ENCODE measurements around the gene SMDT1. TPM values are rescaled to one million over a fixed set of nuclear protein-coding genes. Genes with fewer than 3 reads are reported as not detected.
A peak's percentile ranks its signal among the peaks of the same experiment; 100 is the strongest.
"Not testable (repeated sequence)": the region's sequence is repeated elsewhere in the genome, so short reads cannot be mapped to it uniquely, and the experiment has no call there.

Gene SMDT1
- total and polyA plus RNA-seq, 2 donors from 2014 or later, result 113 to 264 TPM

DNA sequence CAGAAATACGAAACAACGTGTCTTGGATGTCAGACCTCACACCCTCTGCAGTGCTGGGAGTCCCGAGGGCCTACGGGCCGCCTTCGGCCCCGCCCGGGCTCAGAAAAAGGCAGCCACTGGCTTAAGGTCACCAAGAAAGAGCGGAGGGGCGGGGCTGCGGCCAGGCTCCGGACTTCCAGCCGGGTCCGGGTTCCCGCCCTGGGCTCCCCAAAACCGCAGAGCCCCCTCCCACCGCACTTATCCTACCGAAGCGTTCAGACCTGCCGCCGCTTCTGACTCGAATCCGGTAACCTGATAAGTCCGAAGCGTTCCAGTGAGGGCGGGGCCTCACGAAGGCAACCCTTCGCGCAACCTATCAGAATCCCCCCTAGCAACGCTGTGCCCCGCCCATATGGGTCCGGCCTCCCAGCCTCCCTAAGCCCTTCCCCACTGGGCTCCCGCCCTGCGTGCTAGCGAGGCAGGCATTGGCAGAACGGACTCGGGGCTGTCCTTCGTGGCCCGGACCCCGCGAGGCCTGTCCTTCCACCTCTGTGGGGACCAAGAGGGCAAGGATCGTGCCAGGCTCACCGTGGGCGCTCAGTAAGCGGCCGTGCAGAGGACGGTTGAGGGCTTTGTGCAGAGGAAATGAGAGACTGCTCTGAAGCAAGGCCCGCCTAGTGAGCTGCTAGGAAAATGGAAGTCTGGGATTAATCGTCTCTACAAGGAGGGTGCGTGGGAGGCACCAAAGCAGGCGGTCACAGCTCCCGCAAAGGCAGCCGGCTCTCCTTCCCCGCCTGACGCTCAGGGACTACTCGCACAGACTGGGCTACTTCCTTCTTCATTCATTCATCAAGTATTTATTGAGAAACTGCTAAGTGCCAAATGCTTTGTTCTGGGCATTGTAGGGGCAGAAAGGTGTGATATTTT is 8.7 kb upstream of the SMDT1 start, which contains the start of gene NAGA:
TSS of gene NAGA (minus strand) at position 296 of the 906 bp plus-strand sequence. CDS start 515 bp downstream, outside the sequence.
- H3K36me3 ChIP-seq (ENCODE audit: control insufficient read depth in 2 of 3, insufficient read depth in 3 of 3, low read length in 3 of 3), result no peaks in the 10 kb centered on the region
- FAIRE-seq, result peak; percentile 95
- intact Hi-C loops (cut with DNase I), result no loop called here

DNA sequence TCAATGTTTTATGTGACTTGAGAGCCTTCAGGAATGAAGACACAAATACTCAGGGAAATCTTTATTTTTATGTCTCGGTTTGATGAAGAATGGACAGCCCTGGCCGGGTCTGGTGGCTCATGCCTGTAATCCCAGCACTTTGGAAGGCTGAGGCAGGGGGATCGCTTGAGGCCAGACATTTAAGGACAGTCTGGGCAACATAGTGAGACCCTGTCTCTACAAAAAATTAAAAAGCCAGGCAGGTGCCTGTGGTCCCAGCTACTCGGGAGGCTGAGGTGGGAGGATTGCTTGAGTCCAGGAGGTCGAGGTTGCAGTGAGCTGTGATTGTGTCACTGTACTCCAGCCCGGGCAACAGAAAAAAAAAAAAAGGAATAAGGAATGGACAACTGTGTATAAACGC is 8.0 kb upstream of the SMDT1 start:
- not testable (repeated sequence) for DNase-seq
- H3K27ac ChIP-seq (ENCODE audit: low read depth in 2 of 2, low read length in 2 of 2), result peak overlapping the region in 1 of 2 donors; percentile 93
- H3K9ac ChIP-seq (ENCODE audit: low read length in 3 of 3), result peak overlapping the region in 2 of 3 donors; percentile 58 to 82

More for the DNA sequence above, 8.7 kb upstream of the SMDT1 start, which contains the start of gene NAGA:
- peak within 1 kb of the TSS; percentile 90 to 93 for H3K27ac ChIP-seq (ENCODE audit: low read depth in 2 of 2, low read length in 2 of 2)
- no peaks in the 10 kb centered on the region for H3K27me3 ChIP-seq (ENCODE audit: control insufficient read depth, insufficient read depth, low read length)
- peak within 1 kb of the TSS; percentile 51 to 74 (median 73) for H3K4me3 ChIP-seq (ENCODE audit: low read length in 3 of 3)
- no peak for TF ChIP-seq CTCF (IDR thresholded peaks at IDR 0.05; ENCODE audit: borderline replicate concordance, extremely low read depth, insufficient read depth)
- DNase-seq, result peak; percentile 97 to 99 (median 98)
- H3K9me3 ChIP-seq (ENCODE audit: control insufficient read depth in 2 of 3, insufficient read depth in 1 of 3, low read length in 3 of 3), result no peaks in the 10 kb centered on the region
- H3K9ac ChIP-seq (ENCODE audit: low read length in 3 of 3), result peak within 1 kb of the TSS; percentile 58 to 91 (median 82)
- H3K4me1 ChIP-seq (ENCODE audit: control insufficient read depth in 2 of 3, insufficient read depth in 2 of 3, low read depth in 1 of 3, low read length in 3 of 3), result peaks cover 3 to 13% (median 9%) of the 10 kb centered on the region in 3 donors

DNA sequence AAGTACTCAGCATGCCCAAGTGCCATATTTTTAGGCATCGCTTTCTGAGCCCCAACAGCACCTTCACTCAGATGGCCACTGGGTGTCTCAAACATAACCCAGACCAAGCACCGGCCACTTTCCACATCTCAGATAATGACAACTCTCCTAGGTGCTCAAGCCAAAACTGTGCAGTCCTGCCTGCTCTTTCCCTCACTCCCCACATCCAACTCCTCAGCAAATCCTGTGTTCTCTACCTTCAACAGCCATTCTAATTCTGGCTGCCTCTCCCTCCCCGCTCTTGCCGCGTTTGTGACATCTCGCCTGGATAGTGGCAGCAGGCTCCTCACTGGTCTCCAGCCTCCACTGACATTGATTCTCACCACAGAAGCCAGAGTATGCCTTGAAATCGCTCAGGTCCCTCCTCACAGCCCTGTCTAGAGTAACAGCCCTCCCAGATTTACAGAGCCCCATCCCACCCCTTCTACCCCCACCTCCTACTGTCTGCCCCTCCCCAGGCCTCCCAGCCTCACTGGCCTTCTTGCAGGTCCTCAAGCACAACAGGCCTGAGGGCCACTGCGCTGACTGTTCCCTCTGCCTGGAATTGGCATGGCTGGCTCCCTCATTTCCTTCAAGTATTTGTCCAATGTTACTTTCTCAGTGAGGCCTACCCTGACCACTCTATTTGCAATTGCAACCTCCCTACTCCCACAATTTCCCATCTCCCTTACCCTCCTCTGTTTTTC is 6.7 kb upstream of the SMDT1 start:
- intact Hi-C loops (cut with DNase I), result no loop called here
- H3K9ac ChIP-seq (ENCODE audit: low read length in 3 of 3), result no peak overlapping the region
- no peaks in the 10 kb centered on the region for H3K27me3 ChIP-seq (ENCODE audit: control insufficient read depth, insufficient read depth, low read length)
- H3K27ac ChIP-seq (ENCODE audit: low read depth in 2 of 2, low read length in 2 of 2), result no peak overlapping the region
- no peak for FAIRE-seq
- no peak for TF ChIP-seq CTCF (IDR thresholded peaks at IDR 0.05; ENCODE audit: borderline replicate concordance, extremely low read depth, insufficient read depth)
- no peaks in the 10 kb centered on the region for H3K9me3 ChIP-seq (ENCODE audit: control insufficient read depth in 2 of 3, insufficient read depth in 1 of 3, low read length in 3 of 3)
- no peaks in the 10 kb centered on the region for H3K36me3 ChIP-seq (ENCODE audit: control insufficient read depth in 2 of 3, insufficient read depth in 3 of 3, low read length in 3 of 3)
- peaks cover 3 to 15% (median 9%) of the 10 kb centered on the region in 3 donors for H3K4me1 ChIP-seq (ENCODE audit: control insufficient read depth in 2 of 3, insufficient read depth in 2 of 3, low read depth in 1 of 3, low read length in 3 of 3)
- DNase-seq, result no peak
- H3K4me3 ChIP-seq (ENCODE audit: low read length in 3 of 3), result no peak overlapping the region

More for the DNA sequence above, 8.0 kb upstream of the SMDT1 start:
- H3K27me3 ChIP-seq (ENCODE audit: control insufficient read depth, insufficient read depth, low read length); H3K9me3 ChIP-seq (ENCODE audit: control insufficient read depth in 2 of 3, insufficient read depth in 1 of 3, low read length in 3 of 3); H3K36me3 ChIP-seq (ENCODE audit: control insufficient read depth in 2 of 3, insufficient read depth in 3 of 3, low read length in 3 of 3); FAIRE-seq; intact Hi-C loops (cut with DNase I): not testable (repeated sequence)
- peak overlapping the region; percentile 51 to 74 (median 73) for H3K4me3 ChIP-seq (ENCODE audit: low read length in 3 of 3)
- H3K4me1 ChIP-seq (ENCODE audit: control insufficient read depth in 2 of 3, insufficient read depth in 2 of 3, low read depth in 1 of 3, low read length in 3 of 3), result peaks cover 3 to 13% (median 9%) of the 10 kb centered on the region in 3 donors

All from kidney (tissue), 14 donors.